Adrenal gland (tissue), 5 donors: ENCODE measurements around the gene TMPRSS11F.

Experiments used
- CTCF ChIP-seq, 6 experiments: fragments of 450-650 bp in 4 of 6; fragments of 200-600 bp in 2 of 6; sonication (generic) in 1 of 6; IDR thresholded peaks; 1 replicate in 5 of 6; 2 replicates in 1 of 6; pipeline versions ENCODE4 v1.5.1 to v1.8.0; 2016 to 2021; ENCODE audit warnings: antibody characterized with exemption in 6 of 6, mild to moderate bottlenecking in 2 of 6, moderate library complexity in 1 of 6
- POLR2A ChIP-seq, 2 donors: fragments of 450-650 bp; IDR thresholded peaks; one replicate each; pipeline ENCODE4 v1.6.1; 2017; ENCODE audit warnings: antibody characterized with exemption in 2 of 2, mild to moderate bottlenecking in 2 of 2, moderate library complexity in 1 of 2
- donor health status: DM: no; HTN: no; CAD: no.

- TF ChIP-seq CTCF (IDR thresholded peaks at IDR 0.05) = no peak
- TF ChIP-seq POLR2A (IDR thresholded peaks at IDR 0.05) = no peak
These were observed 46.8 kb upstream of the TMPRSS11F start for GRCh38 chr4:68176500-68176899.
